Tibial artery (tissue), 4 donors: ENCODE measurements around the gene SPOCK2.

ENCODE experiments used
- DNase-seq, 2 donors: peaks; one replicate each; pipeline ENCODE4 v3.0.0-alpha.2; 2019
- H3K27ac ChIP-seq, 2 donors: fragments of 200-600 bp; sonication (generic) in 1 of 2; 1 replicate in 1 of 2; 2 replicates in 1 of 2; pipeline ENCODE4 v1.5.1; 2018 to 2019; ENCODE audit warnings: mild to moderate bottlenecking in 1 of 2
- H3K27me3 ChIP-seq, 2 donors: fragments of 200-600 bp; sonication (generic) in 1 of 2; one replicate each; pipeline versions ENCODE4 v1.5.1 to v1.6.0; 2016 to 2019
- H3K36me3 ChIP-seq, 3 donors: fragments of 200-600 bp; sonication (generic) in 2 of 3; one replicate each; pipeline ENCODE4 v1.5.1; 2016 to 2019; ENCODE audit warnings: mild to moderate bottlenecking in 2 of 3
- H3K4me1 ChIP-seq, 4 donors: fragments of 200-600 bp; sonication (generic) in 2 of 4; 1 replicate in 3 of 4; 2 replicates in 1 of 4; pipeline ENCODE4 v1.5.1; 2016 to 2019
- H3K4me3 ChIP-seq, 2 donors: fragments of 200-600 bp; sonication (generic) in 1 of 2; 1 replicate in 1 of 2; 2 replicates in 1 of 2; pipeline ENCODE4 v1.5.1; 2018 to 2019; ENCODE audit warnings: mild to moderate bottlenecking in 2 of 2
- H3K9me3 ChIP-seq, 3 donors: fragments of 200-600 bp; sonication (generic) in 1 of 3; one replicate each; pipeline ENCODE4 v1.5.1; 2016 to 2019
- CTCF ChIP-seq, 2 experiments: fragments of 200-600 bp in 1 of 2; fragments of 450-650 bp in 1 of 2; IDR thresholded peaks; one replicate each; pipeline ENCODE4 v1.5.1; 2017 to 2019; ENCODE audit warnings: antibody characterized with exemption in 2 of 2, mild to moderate bottlenecking in 1 of 2, moderate library complexity in 1 of 2
- intact Hi-C: fragments of 100-400 bp; cut with DNase I; formaldehyde crosslinking; loops from one replicate; pipeline ENCODE4 v1.15.0; 2023; ENCODE audit warnings: low total_unique reads

SPOCK2 gene

GRCh38 chr10:72062832-72063702 lies 25.3 kb downstream of the SPOCK2 start:
- no peak for DNase-seq
- no peak for TF ChIP-seq CTCF (IDR thresholded peaks at IDR 0.05)
- Histone ChIP-seq H3K27ac (no peak overlapping the region), H3K4me1 (no peaks in the 10 kb centered on the region), H3K36me3 (no peaks in the 10 kb centered on the region), H3K4me3 (no peak overlapping the region), H3K27me3 (peaks cover 0 to 23% of the 10 kb centered on the region in 2 donors), H3K9me3 (no peaks in the 10 kb centered on the region)
- intact Hi-C loops: no loop called here

- Histone ChIP-seq H3K27me3 (peaks cover 0 to 30% of the 10 kb centered on the region in 2 donors), H3K36me3 (no peaks in the 10 kb centered on the region), H3K9me3 (no peaks in the 10 kb centered on the region), H3K4me3 (no peak overlapping the region), H3K27ac (no peak overlapping the region), H3K4me1 (no peaks in the 10 kb centered on the region)
- no peak for TF ChIP-seq CTCF (IDR thresholded peaks at IDR 0.05)
- intact Hi-C loops: no loop called here
- DNase-seq: no peak
Observed at GRCh38 chr10:72062382-72062781, 26.0 kb downstream of the SPOCK2 start.

GRCh38 chr10:72061930-72062329 lies 26.4 kb downstream of the SPOCK2 start:
- no peaks in the 10 kb centered on the region for H3K4me1 ChIP-seq
- no peaks in the 10 kb centered on the region for H3K9me3 ChIP-seq
- no peak for DNase-seq
- H3K4me3 ChIP-seq: no peak overlapping the region
- H3K27me3 ChIP-seq: peaks cover 0 to 33% of the 10 kb centered on the region in 2 donors
- H3K27ac ChIP-seq: no peak overlapping the region
- intact Hi-C loops: no loop called here
- no peak for TF ChIP-seq CTCF (IDR thresholded peaks at IDR 0.05)
- no peaks in the 10 kb centered on the region for H3K36me3 ChIP-seq

- no peak overlapping the region for H3K4me3 ChIP-seq
- no peaks in the 10 kb centered on the region for H3K9me3 ChIP-seq
- no peak for TF ChIP-seq CTCF (IDR thresholded peaks at IDR 0.05)
- peaks cover 0 to 36% of the 10 kb centered on the region in 2 donors for H3K27me3 ChIP-seq
- no peak overlapping the region for H3K27ac ChIP-seq
- H3K36me3 ChIP-seq: no peaks in the 10 kb centered on the region
- H3K4me1 ChIP-seq: no peaks in the 10 kb centered on the region
- intact Hi-C loops: no loop called here
- no peak for DNase-seq
Observed at GRCh38 chr10:72061491-72061890, 26.9 kb downstream of the SPOCK2 start.

GRCh38 chr10:72059843-72060822 lies 28.2 kb downstream of the SPOCK2 start:
- Histone ChIP-seq H3K36me3 (no peaks in the 10 kb centered on the region), H3K27ac (no peak overlapping the region), H3K27me3 (peaks cover 0 to 39% of the 10 kb centered on the region in 2 donors), H3K9me3 (no peaks in the 10 kb centered on the region), H3K4me3 (no peak overlapping the region), H3K4me1 (no peaks in the 10 kb centered on the region)
- intact Hi-C loops: no loop called here
- DNase-seq: no peak
- TF ChIP-seq CTCF (IDR thresholded peaks at IDR 0.05): no peak
